Trophoblast cell (in vitro differentiated cells and primary cell): ENCODE measurements around the gene CALB2.

Experiments
- DNase-seq, 2 donors: peaks; one replicate each; pipeline ENCODE4 v3.0.0-alpha.2; 2016
- H2AFZ ChIP-seq: 2 replicates; pipeline ENCODE4 v1.6.1; 2013; ENCODE audit warnings: low read length, moderate library complexity, mild to moderate bottlenecking; ENCODE audit not compliant: insufficient read depth, poor library complexity
- H2AK5ac ChIP-seq: 2 replicates; pipeline ENCODE4 v1.6.1; 2013; ENCODE audit warnings: mild to moderate bottlenecking, low read length
- H2BK120ac ChIP-seq: 2 replicates; pipeline ENCODE4 v1.6.1; 2013; ENCODE audit warnings: low read length, mild to moderate bottlenecking, moderate library complexity; ENCODE audit not compliant: insufficient read depth, poor library complexity
- H2BK12ac ChIP-seq: 2 replicates; pipeline ENCODE4 v1.6.1; 2013; ENCODE audit warnings: mild to moderate bottlenecking, low read length, moderate library complexity
- H2BK5ac ChIP-seq: 2 replicates; pipeline ENCODE4 v1.6.1; 2013; ENCODE audit warnings: low read length, low read depth, moderate library complexity, mild to moderate bottlenecking; ENCODE audit not compliant: poor library complexity
- H3K14ac ChIP-seq: 2 replicates; pipeline ENCODE4 v1.6.1; 2013; ENCODE audit warnings: mild to moderate bottlenecking, low read length
- H3K18ac ChIP-seq: 2 replicates; pipeline ENCODE4 v1.6.1; 2013; ENCODE audit warnings: mild to moderate bottlenecking, low read length
- H3K23ac ChIP-seq: 2 replicates; pipeline ENCODE4 v1.6.1; 2013; ENCODE audit warnings: low read length
- H3K27ac ChIP-seq: 2 replicates; pipeline ENCODE4 v1.5.1; 2013; ENCODE audit warnings: low read depth, mild to moderate bottlenecking, inconsistent platforms, low read length, moderate library complexity
- H3K27me3 ChIP-seq: 2 replicates; pipeline ENCODE4 v1.6.1; 2013; ENCODE audit warnings: inconsistent platforms, mild to moderate bottlenecking, low read length, moderate library complexity; ENCODE audit not compliant: insufficient read depth
- H3K36me3 ChIP-seq, 2 experiments: 1 replicate in 1 of 2; 2 replicates in 1 of 2; pipeline ENCODE4 v1.6.1; 2013; ENCODE audit warnings: low read length in 2 of 2, mild to moderate bottlenecking in 2 of 2, moderate library complexity in 1 of 2; ENCODE audit not compliant: insufficient read depth in 2 of 2, control insufficient read depth in 1 of 2
- H3K4ac ChIP-seq: 2 replicates; pipeline ENCODE4 v1.6.1; 2013; ENCODE audit warnings: low read depth, mild to moderate bottlenecking, low read length, moderate library complexity
- H3K4me1 ChIP-seq, 2 experiments: 1 replicate in 1 of 2; 2 replicates in 1 of 2; pipeline ENCODE4 v1.6.1; 2013; ENCODE audit warnings: low read length in 2 of 2, mild to moderate bottlenecking in 2 of 2, moderate library complexity in 1 of 2; ENCODE audit not compliant: insufficient read depth in 2 of 2, control insufficient read depth in 1 of 2
- H3K4me2 ChIP-seq: 2 replicates; pipeline ENCODE4 v1.6.1; 2013; ENCODE audit warnings: inconsistent platforms, mild to moderate bottlenecking, low read length, moderate library complexity
- H3K4me3 ChIP-seq: 2 replicates; pipeline ENCODE4 v1.5.1; 2013; ENCODE audit warnings: mild to moderate bottlenecking, low read depth, low read length, inconsistent platforms
- H3K79me1 ChIP-seq: one replicate; pipeline ENCODE4 v1.6.1; 2013; ENCODE audit warnings: low read length
- H3K79me2 ChIP-seq: 2 replicates; pipeline ENCODE4 v1.6.1; 2013; ENCODE audit warnings: low read length, mild to moderate bottlenecking; ENCODE audit not compliant: control insufficient read depth, insufficient read depth, poor library complexity
- H3K9ac ChIP-seq: 2 replicates; pipeline ENCODE4 v1.6.1; 2013; ENCODE audit warnings: mild to moderate bottlenecking, low read length
- H3K9me3 ChIP-seq: 2 replicates; pipeline ENCODE4 v1.6.1; 2013; ENCODE audit warnings: low read depth, mild to moderate bottlenecking, control low read depth, inconsistent platforms, low read length; ENCODE audit not compliant: insufficient read depth
- H4K12ac ChIP-seq: 2 replicates; pipeline ENCODE4 v1.6.1; 2013; ENCODE audit warnings: low read depth, mild to moderate bottlenecking, low read length, moderate library complexity
- H4K8ac ChIP-seq: 2 replicates; pipeline ENCODE4 v1.6.1; 2013; ENCODE audit warnings: low read depth, mild to moderate bottlenecking, low read length, moderate library complexity
- H4K91ac ChIP-seq: one replicate; pipeline ENCODE4 v1.6.1; 2013; ENCODE audit warnings: low read depth, mild to moderate bottlenecking, low read length, moderate library complexity
- WGBS: extraction: QIAGEN DNeasy Blood & Tissue Kit; methylation state at CpG from one replicate; pipeline ENCODE4 v1.1.7; 2013; ENCODE audit warnings: missing lambda C conversion rate; ENCODE audit not compliant: insufficient read length, insufficient coverage; ENCODE audit errors: extremely low coverage; 5-methylcytosine and 5-hydroxymethylcytosine counted together

The CALB2 gene

GRCh38 chr16:71409011-71409775 lies 50.7 kb downstream of the CALB2 start:
- H3K14ac ChIP-seq: no peak overlapping the region
- H4K91ac ChIP-seq: no peak overlapping the region
- no peak overlapping the region for H2BK12ac ChIP-seq
- H4K12ac ChIP-seq: no peak overlapping the region
- no peaks in the 10 kb centered on the region for H3K79me2 ChIP-seq
- H2AFZ ChIP-seq: no peak overlapping the region
- DNase-seq: no peak
- no CpG with 5 or more reads among the region's 16 CpGs for WGBS
- H3K4me1 ChIP-seq: peaks cover 3% of the 10 kb centered on the region in 2 experiments
- no peak overlapping the region for H3K4me3 ChIP-seq
- no peak overlapping the region for H2BK5ac ChIP-seq
- no peak overlapping the region for H3K4ac ChIP-seq
- H2BK120ac ChIP-seq: no peak overlapping the region
- no peak overlapping the region for H4K8ac ChIP-seq
- no peak overlapping the region for H3K9ac ChIP-seq
- no peak overlapping the region for H3K27ac ChIP-seq
- no peaks in the 10 kb centered on the region for H3K27me3 ChIP-seq
- no peaks in the 10 kb centered on the region for H3K79me1 ChIP-seq
- H3K36me3 ChIP-seq: no peaks in the 10 kb centered on the region
- H3K9me3 ChIP-seq: peaks cover 8% of the 10 kb centered on the region
- H2AK5ac ChIP-seq: no peak overlapping the region
- H3K18ac ChIP-seq: no peak overlapping the region
- no peak overlapping the region for H3K23ac ChIP-seq
- H3K4me2 ChIP-seq: no peak overlapping the region

GRCh38 chr16:71410146-71410545 lies 51.6 kb downstream of the CALB2 start:
- Histone ChIP-seq H2BK5ac (no peak overlapping the region), H4K91ac (no peak overlapping the region), H3K9ac (no peak overlapping the region), H3K4me1 (peaks cover 3% of the 10 kb centered on the region in 2 experiments), H3K79me2 (no peaks in the 10 kb centered on the region), H3K36me3 (no peaks in the 10 kb centered on the region), H3K9me3 (peaks cover 3% of the 10 kb centered on the region), H2BK12ac (no peak overlapping the region), H3K14ac (no peak overlapping the region), H2AFZ (no peak overlapping the region), H3K27me3 (no peaks in the 10 kb centered on the region), H3K4ac (no peak overlapping the region), H3K27ac (no peak overlapping the region), H4K12ac (no peak overlapping the region), H3K23ac (no peak overlapping the region), H4K8ac (no peak overlapping the region), H2AK5ac (no peak overlapping the region), H3K79me1 (no peaks in the 10 kb centered on the region), H3K4me3 (no peak overlapping the region), H2BK120ac (no peak overlapping the region), H3K18ac (no peak overlapping the region), H3K4me2 (no peak overlapping the region)
- WGBS: no CpG with 5 or more reads among the region's 5 CpGs
- no peak for DNase-seq

- Histone ChIP-seq H4K12ac (no peak overlapping the region), H3K79me1 (no peaks in the 10 kb centered on the region), H2BK12ac (no peak overlapping the region), H3K9me3 (peaks cover 2% of the 10 kb centered on the region), H3K14ac (no peak overlapping the region), H4K8ac (no peak overlapping the region), H2BK120ac (no peak overlapping the region), H3K4me2 (peak overlapping the region; percentile 47), H3K27me3 (no peaks in the 10 kb centered on the region), H3K79me2 (no peaks in the 10 kb centered on the region), H4K91ac (no peak overlapping the region), H2AFZ (peak overlapping the region; percentile 42), H3K4me1 (peaks cover 3% of the 10 kb centered on the region in 2 experiments), H3K18ac (no peak overlapping the region), H2BK5ac (no peak overlapping the region), H3K4ac (no peak overlapping the region), H3K9ac (no peak overlapping the region), H3K27ac (no peak overlapping the region), H3K4me3 (peak overlapping the region; percentile 52), H3K36me3 (no peaks in the 10 kb centered on the region), H2AK5ac (no peak overlapping the region), H3K23ac (no peak overlapping the region)
- WGBS: no CpG with 5 or more reads among the region's 24 CpGs
- peak; percentile 75 to 93 for DNase-seq
These were observed 54.0 kb downstream of the CALB2 start for GRCh38 chr16:71412270-71413160.

GRCh38 chr16:71413341-71413740 lies 54.8 kb downstream of the CALB2 start:
- no peaks in the 10 kb centered on the region for H3K79me1 ChIP-seq
- no peak for DNase-seq

More at GRCh38 chr16:71413341-71413740, 54.8 kb downstream of the CALB2 start:
- Histone ChIP-seq H3K9ac (no peak overlapping the region), H3K4ac (no peak overlapping the region), H3K14ac (no peak overlapping the region), H3K27ac (no peak overlapping the region), H3K79me2 (no peaks in the 10 kb centered on the region), H4K12ac (no peak overlapping the region), H3K4me1 (peaks cover 3% of the 10 kb centered on the region in 2 experiments), H3K18ac (no peak overlapping the region), H3K4me3 (no peak overlapping the region), H2BK12ac (no peak overlapping the region), H2AFZ (no peak overlapping the region), H3K9me3 (peaks cover 2% of the 10 kb centered on the region), H4K91ac (no peak overlapping the region), H2BK120ac (no peak overlapping the region), H3K36me3 (no peaks in the 10 kb centered on the region), H3K23ac (no peak overlapping the region), H3K4me2 (no peak overlapping the region), H4K8ac (no peak overlapping the region), H2BK5ac (no peak overlapping the region), H2AK5ac (no peak overlapping the region), H3K27me3 (no peaks in the 10 kb centered on the region)
- no CpG with 5 or more reads among the region's 4 CpGs for WGBS
